HG03025 (cell line): Measurements from ENCODE around the gene DLK1.

Source experiments
- ATAC-seq: cut with Tn5 transposase; IDR thresholded peaks from one replicate; pipeline ENCODE4 v1.9.1; 2021; ENCODE audit warnings: mild to moderate bottlenecking, moderate library complexity; ENCODE audit not compliant: unreplicated experiment, low FRiP score

DLK1 gene

GRCh38 chr14:100774164-100774537 lies 47.5 kb downstream of the DLK1 start:
- ATAC-seq: no peak

GRCh38 chr14:100775351-100775830 lies 48.7 kb downstream of the DLK1 start:
- no peak for ATAC-seq

GRCh38 chr14:100775831-100776591 lies 49.3 kb downstream of the DLK1 start:
- ATAC-seq: no peak

- no peak for ATAC-seq
Observed at GRCh38 chr14:100776681-100777365, 50.1 kb downstream of the DLK1 start.

GRCh38 chr14:100777366-100777817 lies 50.7 kb downstream of the DLK1 start:
- no peak for ATAC-seq

- ATAC-seq: no peak
Observed at GRCh38 chr14:100777818-100778525, 51.3 kb downstream of the DLK1 start.

- ATAC-seq: no peak
Observed at GRCh38 chr14:100778526-100778882, 51.8 kb downstream of the DLK1 start.

GRCh38 chr14:100778951-100779690 lies 52.4 kb downstream of the DLK1 start:
- ATAC-seq: no peak

GRCh38 chr14:100779691-100780080 lies 53.0 kb downstream of the DLK1 start:
- ATAC-seq: no peak

GRCh38 chr14:100780246-100780645 lies 53.6 kb downstream of the DLK1 start:
- ATAC-seq: no peak

GRCh38 chr14:100780646-100781355 lies 54.1 kb downstream of the DLK1 start:
- no peak for ATAC-seq

- no peak for ATAC-seq
Observed at GRCh38 chr14:100781952-100782351, 55.3 kb downstream of the DLK1 start.

- ATAC-seq: no peak
Observed at GRCh38 chr14:100782516-100783320, 56.0 kb downstream of the DLK1 start.

- no peak for ATAC-seq
Observed at GRCh38 chr14:100783630-100784370, 57.1 kb downstream of the DLK1 start.

- ATAC-seq: no peak
Observed at GRCh38 chr14:100784523-100785337, 58.0 kb downstream of the DLK1 start.

- no peak for ATAC-seq
Observed at GRCh38 chr14:100785338-100785615, 58.6 kb downstream of the DLK1 start.

GRCh38 chr14:100785626-100786025 lies 58.9 kb downstream of the DLK1 start:
- ATAC-seq: no peak

- no peak for ATAC-seq
Observed at GRCh38 chr14:100786131-100786530, 59.4 kb downstream of the DLK1 start.
